ENCODE data around the gene OR10A5. TPM values are rescaled to one million over a fixed set of nuclear protein-coding genes. Genes with fewer than 3 reads are reported as not detected.

OR10A5 gene
- total and polyA plus RNA-seq, 2 of the 8 experiments (the other 6 are each of a cell fraction or from before 2014, with no cell fraction given), result not detected

DNA sequence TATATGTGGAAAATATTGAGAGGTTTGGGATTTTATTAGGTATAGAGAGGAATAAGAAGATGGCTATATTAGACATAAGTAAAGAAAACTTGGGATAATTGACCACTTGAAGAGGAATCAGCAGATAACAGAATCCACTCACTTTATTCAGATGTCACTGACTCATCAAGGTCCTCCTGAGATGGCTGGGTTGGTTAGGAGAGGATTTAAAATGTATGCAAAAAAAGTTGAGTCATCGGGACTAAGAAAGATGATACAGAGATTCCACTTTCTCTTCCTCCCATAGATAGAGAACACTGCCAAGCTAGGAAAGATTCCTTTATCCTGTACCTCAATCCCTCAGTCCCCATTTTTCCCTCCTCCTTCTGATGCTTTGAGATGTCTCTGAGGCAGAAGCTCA, 46.1 kb upstream of the OR10A5 start, which contains the start of gene OR6A2 (continued):
- no peak for TF ChIP-seq SIN3A (conservative IDR thresholded peaks at IDR 0.05 in 1 of 2, IDR thresholded peaks at IDR 0.05 in 1 of 2; ENCODE audit: low read depth in 1 of 2, low read length in 2 of 2)
- TF ChIP-seq TEAD4 (IDR thresholded peaks at IDR 0.05; ENCODE audit: low read depth, low read length), result no peak
- TF ChIP-seq KDM5A (IDR thresholded peaks at IDR 0.05; ENCODE audit: low read length), result no peak
- TF ChIP-seq, protein P1, sequence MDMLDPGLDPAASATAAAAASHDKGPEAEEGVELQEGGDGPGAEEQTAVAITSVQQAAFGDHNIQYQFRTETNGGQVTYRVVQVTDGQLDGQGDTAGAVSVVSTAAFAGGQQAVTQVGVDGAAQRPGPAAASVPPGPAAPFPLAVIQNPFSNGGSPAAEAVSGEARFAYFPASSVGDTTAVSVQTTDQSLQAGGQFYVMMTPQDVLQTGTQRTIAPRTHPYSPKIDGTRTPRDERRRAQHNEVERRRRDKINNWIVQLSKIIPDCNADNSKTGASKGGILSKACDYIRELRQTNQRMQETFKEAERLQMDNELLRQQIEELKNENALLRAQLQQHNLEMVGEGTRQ (IDR thresholded peaks at IDR 0.05; ENCODE audit: low read length), result no peak
- TF ChIP-seq HDAC6 (IDR thresholded peaks at IDR 0.05; ENCODE audit: low read depth, low read length), result no peak
- no peak for TF ChIP-seq ZNF274 (IDR thresholded peaks at IDR 0.05; ENCODE audit: borderline replicate concordance, extremely low read depth, low read length)
- no peak for TF ChIP-seq SP1 (IDR thresholded peaks at IDR 0.05; ENCODE audit: low read depth, low read length)

All from H1 (cell line).